CD14-positive monocyte (primary cell): Measurements from ENCODE around the gene TRIM62. TPM values are rescaled to one million over a fixed set of nuclear protein-coding genes. Genes with fewer than 3 reads are reported as not detected.
A peak's percentile ranks its signal among the peaks of the same experiment; 100 is the strongest.

Experiments used
- DNase-seq, 3 donors: peaks; one replicate each; pipeline ENCODE4 v3.0.0-alpha.2; 2011 to 2022
- H2AFZ ChIP-seq: 2 replicates; pipeline ENCODE4 v1.6.0; 2012; ENCODE audit warnings: mild to moderate bottlenecking, low read depth, low read length, inconsistent platforms; ENCODE audit not compliant: insufficient read depth, poor library complexity, severe bottlenecking
- H3K27ac ChIP-seq, 2 donors: 1 replicate in 1 of 2; 2 replicates in 1 of 2; pipeline ENCODE4 v1.5.1; 2012 to 2013; ENCODE audit warnings: low read length in 2 of 2, control low read depth in 1 of 2, inconsistent platforms in 1 of 2, low read depth in 1 of 2, mild to moderate bottlenecking in 1 of 2
- H3K27me3 ChIP-seq, 2 donors: one replicate each; pipeline versions ENCODE4 v1.6.0 to v1.6.1; 2011 to 2013; ENCODE audit warnings: low read length in 2 of 2; ENCODE audit not compliant: control insufficient read depth in 2 of 2, insufficient read depth in 2 of 2
- H3K36me3 ChIP-seq, 2 donors: replicated peaks in 1 of 2; 1 replicate in 1 of 2; 2 replicates in 1 of 2; pipeline versions ENCODE4 v1.5.1 to v1.6.1; 2012 to 2013; ENCODE audit warnings: low read length in 2 of 2, control low read depth in 1 of 2, inconsistent platforms in 1 of 2, mild to moderate bottlenecking in 1 of 2; ENCODE audit not compliant: insufficient read depth in 2 of 2, control insufficient read depth in 1 of 2
- H3K4me1 ChIP-seq, 2 donors: 1 replicate in 1 of 2; 2 replicates in 1 of 2; pipeline versions ENCODE4 v1.5.1 to v1.6.1; 2012 to 2013; ENCODE audit warnings: low read length in 2 of 2, control low read depth in 1 of 2, inconsistent platforms in 1 of 2, mild to moderate bottlenecking in 1 of 2, moderate library complexity in 1 of 2; ENCODE audit not compliant: insufficient read depth in 2 of 2, control insufficient read depth in 1 of 2
- H3K4me2 ChIP-seq: replicated peaks from 2 replicates; pipeline ENCODE3; 2012; ENCODE audit warnings: low read length, moderate library complexity, mild to moderate bottlenecking; ENCODE audit not compliant: poor library complexity, severe bottlenecking; ENCODE audit errors: extremely low read depth
- H3K4me3 ChIP-seq, 3 experiments: fragments of 200-600 bp in 1 of 3; sonication (generic) in 1 of 3; replicated peaks in 1 of 3; 1 replicate in 2 of 3; 2 replicates in 1 of 3; pipeline ENCODE4 v1.5.1; 2011 to 2013; ENCODE audit warnings: low read length in 3 of 3, mild to moderate bottlenecking in 3 of 3, control low read depth in 2 of 3, low read depth in 2 of 3, inconsistent platforms in 1 of 3, moderate library complexity in 1 of 3
- H3K79me2 ChIP-seq: 2 replicates; pipeline ENCODE4 v1.6.0; 2012; ENCODE audit warnings: mild to moderate bottlenecking, control low read depth, inconsistent platforms, low read length, moderate library complexity; ENCODE audit not compliant: insufficient read depth
- H3K9ac ChIP-seq: 2 replicates; pipeline ENCODE4 v1.6.0; 2017; ENCODE audit warnings: low read length, mild to moderate bottlenecking; ENCODE audit not compliant: insufficient read depth, poor library complexity, severe bottlenecking
- H3K9me3 ChIP-seq, 2 donors: replicated peaks in 1 of 2; 1 replicate in 1 of 2; 2 replicates in 1 of 2; pipeline versions ENCODE4 v1.5.1 to v1.6.1; 2012 to 2013; ENCODE audit warnings: low read length in 2 of 2, control low read depth in 1 of 2; ENCODE audit not compliant: control insufficient read depth in 1 of 2, insufficient read depth in 1 of 2
- H4K20me1 ChIP-seq: 2 replicates; pipeline ENCODE4 v1.6.0; 2012; ENCODE audit warnings: mild to moderate bottlenecking, low read length, control low read depth, moderate library complexity; ENCODE audit not compliant: insufficient read depth
- H3K27ac Mint-ChIP-seq, 7 donors: one replicate each; pipeline ENCODE4 v1.8.0; 2020; ENCODE audit warnings: mild to moderate bottlenecking in 7 of 7, mixed read lengths in 7 of 7, moderate library complexity in 6 of 7, inconsistent platforms in 2 of 7
- H3K27me3 Mint-ChIP-seq, 3 donors: one replicate each; pipeline ENCODE4 v1.8.0; 2021 to 2022; ENCODE audit warnings: low read depth in 3 of 3, mild to moderate bottlenecking in 3 of 3, mixed read lengths in 3 of 3, moderate library complexity in 3 of 3, inconsistent platforms in 1 of 3
- H3K36me3 Mint-ChIP-seq, 2 donors: one replicate each; pipeline ENCODE4 v1.8.0; 2020; ENCODE audit warnings: mixed read lengths in 2 of 2, inconsistent platforms in 1 of 2, mild to moderate bottlenecking in 1 of 2
- H3K4me1 Mint-ChIP-seq: one replicate; pipeline ENCODE4 v1.8.0; 2020; ENCODE audit warnings: mild to moderate bottlenecking, mixed read lengths
- H3K4me3 Mint-ChIP-seq, 2 donors: one replicate each; pipeline ENCODE4 v1.8.0; 2020; ENCODE audit warnings: mild to moderate bottlenecking in 2 of 2, mixed read lengths in 2 of 2, moderate library complexity in 1 of 2
- H3K9me3 Mint-ChIP-seq, 7 donors: one replicate each; pipeline ENCODE4 v1.8.0; 2020 to 2022; ENCODE audit warnings: mixed read lengths in 7 of 7, mild to moderate bottlenecking in 6 of 7, moderate library complexity in 6 of 7, inconsistent platforms in 2 of 7
- WGBS: methylation state at CpG from one replicate; pipeline ENCODE4 v1.1.5; 2013; ENCODE audit warnings: missing lambda C conversion rate; ENCODE audit not compliant: insufficient coverage; 5-methylcytosine and 5-hydroxymethylcytosine counted together
- intact Hi-C, 2 donors: fragments of 100-400 bp; cut with micrococcal nuclease; formaldehyde crosslinking; loops; one replicate each; pipeline versions ENCODE4 v1.15.0 to v1.15.1; 2023
- polyA plus RNA-seq, 3 donors: library from polyadenylated mRNA; depleted of rRNA in 1 of 3; unstranded in 2 of 3; stranded (reverse) in 1 of 3; fragments of 300-500 nt in 2 of 3; fragments of >200 nt in 1 of 3; fragmentation: Illumina TruSeq in 2 of 3; gene quantifications; 1 replicate in 2 of 3; 2 replicates in 1 of 3; pipeline ENCODE4 v1.2.3, GENCODE V29; 2012 to 2021
- TF ChIP-seq, protein P1 (sequence below): fragments of 200-600 bp; IDR thresholded peaks from one replicate; pipeline ENCODE4 v1.8.0; 2022; ENCODE audit warnings: antibody characterized with exemption, mild to moderate bottlenecking

TRIM62 gene
- polyA plus RNA-seq, 3 donors: 1.7 to 8.1 (median 2.1) TPM

DNA sequence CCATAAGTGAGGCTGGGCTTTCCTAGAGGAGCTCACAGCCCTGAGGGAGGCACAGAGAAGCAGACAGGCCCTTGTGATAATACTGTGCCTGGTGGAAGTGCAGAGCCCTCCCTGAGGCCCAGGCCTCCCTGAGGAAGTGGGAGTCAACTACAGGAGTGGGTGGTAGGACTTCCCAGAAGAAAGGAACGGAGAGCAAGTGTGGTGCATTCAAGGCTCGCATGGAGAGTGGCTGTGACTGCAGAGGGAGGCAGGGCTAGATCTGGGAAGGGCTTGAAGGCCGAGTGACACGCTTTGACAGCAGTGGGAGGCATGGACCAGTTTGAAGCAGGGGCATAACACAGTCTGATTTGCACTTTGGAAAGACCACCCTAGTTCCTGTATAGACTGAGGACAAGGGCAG lies 63.6 kb downstream of the TRIM62 start:
- no peak overlapping the region for H2AFZ ChIP-seq
- TF ChIP-seq, protein P1, sequence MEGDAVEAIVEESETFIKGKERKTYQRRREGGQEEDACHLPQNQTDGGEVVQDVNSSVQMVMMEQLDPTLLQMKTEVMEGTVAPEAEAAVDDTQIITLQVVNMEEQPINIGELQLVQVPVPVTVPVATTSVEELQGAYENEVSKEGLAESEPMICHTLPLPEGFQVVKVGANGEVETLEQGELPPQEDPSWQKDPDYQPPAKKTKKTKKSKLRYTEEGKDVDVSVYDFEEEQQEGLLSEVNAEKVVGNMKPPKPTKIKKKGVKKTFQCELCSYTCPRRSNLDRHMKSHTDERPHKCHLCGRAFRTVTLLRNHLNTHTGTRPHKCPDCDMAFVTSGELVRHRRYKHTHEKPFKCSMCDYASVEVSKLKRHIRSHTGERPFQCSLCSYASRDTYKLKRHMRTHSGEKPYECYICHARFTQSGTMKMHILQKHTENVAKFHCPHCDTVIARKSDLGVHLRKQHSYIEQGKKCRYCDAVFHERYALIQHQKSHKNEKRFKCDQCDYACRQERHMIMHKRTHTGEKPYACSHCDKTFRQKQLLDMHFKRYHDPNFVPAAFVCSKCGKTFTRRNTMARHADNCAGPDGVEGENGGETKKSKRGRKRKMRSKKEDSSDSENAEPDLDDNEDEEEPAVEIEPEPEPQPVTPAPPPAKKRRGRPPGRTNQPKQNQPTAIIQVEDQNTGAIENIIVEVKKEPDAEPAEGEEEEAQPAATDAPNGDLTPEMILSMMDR: no peak
- no peak overlapping the region for H3K4me2 ChIP-seq
- H3K36me3 ChIP-seq: no peaks in the 10 kb centered on the region
- no peaks in the 10 kb centered on the region for H3K4me1 ChIP-seq
- intact Hi-C loops: no loop called here
- H3K27ac ChIP-seq: no peak overlapping the region
- H3K9me3 Mint-ChIP-seq: no peaks in the 10 kb centered on the region
- peak overlapping the region in 1 of 7 donors; percentile 55 for H3K27ac Mint-ChIP-seq
- no peak overlapping the region for H3K4me3 Mint-ChIP-seq
- no peak for DNase-seq
- no peaks in the 10 kb centered on the region for H3K4me1 Mint-ChIP-seq
- H3K4me3 ChIP-seq: no peak overlapping the region
- no peaks in the 10 kb centered on the region for H3K36me3 Mint-ChIP-seq
- no peaks in the 10 kb centered on the region for H3K79me2 ChIP-seq
- H4K20me1 ChIP-seq: no peaks in the 10 kb centered on the region
- no peak overlapping the region for H3K9ac ChIP-seq
- 96% methylated on average over 4 of the region's 4 CpGs for WGBS
- no peaks in the 10 kb centered on the region for H3K27me3 ChIP-seq
- H3K9me3 ChIP-seq: no peaks in the 10 kb centered on the region
- H3K27me3 Mint-ChIP-seq: peaks cover 4 to 9% (median 8%) of the 10 kb centered on the region in 3 donors

DNA sequence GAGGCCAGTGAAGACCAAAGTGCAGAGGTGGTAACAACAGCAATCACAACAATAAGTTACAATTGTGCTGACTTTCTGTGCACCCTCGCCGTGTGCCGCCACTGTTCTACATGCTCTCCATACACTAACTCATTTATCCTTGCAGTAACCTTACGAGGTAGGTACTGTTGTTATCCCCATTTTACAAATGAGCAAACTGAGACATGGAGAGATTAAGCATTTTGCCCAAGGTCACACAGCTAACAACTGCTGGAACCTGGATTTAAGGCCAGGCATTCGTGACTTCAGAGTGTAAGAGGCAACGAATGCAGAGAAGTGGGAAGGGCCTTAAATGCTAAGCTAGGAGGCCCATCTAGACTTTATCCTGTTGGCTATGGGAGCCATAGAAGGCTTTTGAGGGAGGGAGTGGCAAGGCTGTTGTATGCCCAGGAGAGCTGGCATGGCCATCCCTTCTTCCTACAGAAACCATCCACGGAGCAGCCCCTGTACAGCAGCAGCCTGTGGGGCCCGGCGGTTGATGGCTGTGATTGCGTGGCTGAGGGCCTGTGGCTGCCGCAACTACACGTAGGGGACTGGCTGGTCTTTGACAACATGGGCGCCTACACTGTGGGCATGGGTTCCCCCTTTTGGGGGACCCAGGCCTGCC lies 64.3 kb downstream of the TRIM62 start:
- no peaks in the 10 kb centered on the region for H3K4me1 Mint-ChIP-seq
- H3K9me3 Mint-ChIP-seq: no peaks in the 10 kb centered on the region
- no peaks in the 10 kb centered on the region for H3K27me3 ChIP-seq
- TF ChIP-seq, protein P1: no peak
- DNase-seq: no peak
- H3K27ac ChIP-seq: no peak overlapping the region
- WGBS: 92% methylated on average over 10 of the region's 13 CpGs
- H3K9ac ChIP-seq: no peak overlapping the region
- H2AFZ ChIP-seq: no peak overlapping the region
- H3K4me3 Mint-ChIP-seq: no peak overlapping the region
- no peak overlapping the region for H3K4me2 ChIP-seq
- no peaks in the 10 kb centered on the region for H3K79me2 ChIP-seq
- H3K9me3 ChIP-seq: no peaks in the 10 kb centered on the region
- intact Hi-C loops: no loop called here
- no peak overlapping the region for H3K27ac Mint-ChIP-seq
- no peaks in the 10 kb centered on the region for H3K36me3 Mint-ChIP-seq
- H3K27me3 Mint-ChIP-seq: peaks cover 2 to 4% (median 4%) of the 10 kb centered on the region in 3 donors
- H4K20me1 ChIP-seq: no peaks in the 10 kb centered on the region
- no peak overlapping the region for H3K4me3 ChIP-seq
- H3K36me3 ChIP-seq: no peaks in the 10 kb centered on the region
- no peaks in the 10 kb centered on the region for H3K4me1 ChIP-seq
